Mesenchymal stem cell (in vitro differentiated cells and primary cell): Measurements from ENCODE around the gene UPK3A.

Source experiments
- DNase-seq: peaks from one replicate; pipeline ENCODE4 v3.0.0-alpha.2; 2013
- H2AFZ ChIP-seq: one replicate; pipeline ENCODE4 v1.6.1; 2013; ENCODE audit warnings: low read depth, mild to moderate bottlenecking, control low read depth, inconsistent platforms, low read length, moderate library complexity
- H2AK5ac ChIP-seq: 2 replicates; pipeline ENCODE4 v1.6.1; 2013; ENCODE audit warnings: low read length, moderate library complexity, mild to moderate bottlenecking, inconsistent platforms; ENCODE audit not compliant: severe bottlenecking
- H2BK120ac ChIP-seq: one replicate; pipeline ENCODE4 v1.6.1; 2013; ENCODE audit warnings: low read depth, mild to moderate bottlenecking, inconsistent platforms, low read length, moderate library complexity
- H2BK12ac ChIP-seq, 2 experiments: one replicate each; pipeline ENCODE4 v1.6.1; 2013; ENCODE audit warnings: inconsistent platforms in 2 of 2, low read length in 2 of 2, mild to moderate bottlenecking in 2 of 2, moderate library complexity in 2 of 2, control low read depth in 1 of 2
- H2BK15ac ChIP-seq: one replicate; pipeline ENCODE4 v1.6.1; 2013; ENCODE audit warnings: mild to moderate bottlenecking, low read depth, inconsistent platforms; ENCODE audit not compliant: poor library complexity, severe bottlenecking
- H2BK5ac ChIP-seq: 2 replicates; pipeline ENCODE4 v1.6.1; 2013; ENCODE audit warnings: low read depth, mild to moderate bottlenecking, low read length, control low read depth, inconsistent platforms; ENCODE audit not compliant: poor library complexity, severe bottlenecking
- H3K14ac ChIP-seq, 2 experiments: one replicate each; pipeline ENCODE4 v1.6.1; 2013; ENCODE audit warnings: inconsistent platforms in 2 of 2, low read length in 2 of 2, control low read depth in 1 of 2, mild to moderate bottlenecking in 1 of 2, moderate library complexity in 1 of 2
- H3K18ac ChIP-seq, 2 experiments: one replicate each; pipeline ENCODE4 v1.6.1; 2013; ENCODE audit warnings: inconsistent platforms in 2 of 2, low read length in 2 of 2, control low read depth in 1 of 2, low read depth in 1 of 2, mild to moderate bottlenecking in 1 of 2
- H3K23ac ChIP-seq, 2 experiments: one replicate each; pipeline ENCODE4 v1.6.1; 2013; ENCODE audit warnings: inconsistent platforms in 2 of 2, low read length in 2 of 2, mild to moderate bottlenecking in 2 of 2, moderate library complexity in 2 of 2, control low read depth in 1 of 2
- H3K27ac ChIP-seq: 2 replicates; pipeline ENCODE4 v1.5.1; 2013; ENCODE audit warnings: mild to moderate bottlenecking, moderate library complexity, low read length, control low read depth, inconsistent platforms; ENCODE audit not compliant: poor library complexity, severe bottlenecking
- H3K27me3 ChIP-seq, 2 experiments: 2 replicates each; pipeline versions ENCODE4 v1.6.1 to v1.7.0; 2013; ENCODE audit warnings: low read length in 2 of 2, mild to moderate bottlenecking in 2 of 2, moderate library complexity in 2 of 2, control low read depth in 1 of 2, inconsistent platforms in 1 of 2; ENCODE audit not compliant: control insufficient read depth in 1 of 2, insufficient read depth in 1 of 2
- H3K36me3 ChIP-seq, 2 experiments: 2 replicates each; pipeline versions ENCODE4 v1.6.1 to v1.7.0; 2013; ENCODE audit warnings: low read length in 2 of 2, control low read depth in 1 of 2, inconsistent platforms in 1 of 2, low read depth in 1 of 2, mild to moderate bottlenecking in 1 of 2; ENCODE audit not compliant: insufficient read depth in 2 of 2, control insufficient read depth in 1 of 2
- H3K4ac ChIP-seq, 2 experiments: one replicate each; pipeline ENCODE4 v1.6.1; 2013; ENCODE audit warnings: inconsistent platforms in 2 of 2, low read length in 2 of 2, mild to moderate bottlenecking in 2 of 2, moderate library complexity in 2 of 2, control low read depth in 1 of 2, low read depth in 1 of 2
- H3K4me1 ChIP-seq: 2 replicates; pipeline ENCODE4 v1.6.1; 2013; ENCODE audit warnings: low read depth, low read length, control low read depth; ENCODE audit not compliant: control insufficient read depth, insufficient read depth
- H3K4me2 ChIP-seq: 2 replicates; pipeline ENCODE4 v1.6.1; 2013; ENCODE audit warnings: low read length, mild to moderate bottlenecking, inconsistent platforms; ENCODE audit not compliant: poor library complexity, severe bottlenecking
- H3K4me3 ChIP-seq, 2 experiments: 2 replicates each; pipeline versions ENCODE4 v1.5.1 to v1.7.0; 2013; ENCODE audit warnings: low read length in 2 of 2, mild to moderate bottlenecking in 2 of 2, control low read depth in 1 of 2, low read depth in 1 of 2; ENCODE audit not compliant: insufficient read depth in 1 of 2
- H3K79me1 ChIP-seq: replicated peaks from 2 replicates; pipeline ENCODE4 v1.6.1; 2013; ENCODE audit warnings: mild to moderate bottlenecking, control low read depth, low read length, inconsistent platforms; ENCODE audit not compliant: poor library complexity, severe bottlenecking
- H3K9ac ChIP-seq: 2 replicates; pipeline ENCODE4 v1.7.0; 2013; ENCODE audit warnings: mild to moderate bottlenecking, low read length, moderate library complexity
- H3K9me3 ChIP-seq: 2 replicates; pipeline ENCODE4 v1.7.0; 2013; ENCODE audit warnings: mild to moderate bottlenecking, low read length; ENCODE audit not compliant: control insufficient read depth
- H4K8ac ChIP-seq: one replicate; pipeline ENCODE4 v1.6.1; 2013; ENCODE audit warnings: inconsistent platforms, mild to moderate bottlenecking, low read length, moderate library complexity
- H4K91ac ChIP-seq: one replicate; pipeline ENCODE4 v1.6.1; 2013; ENCODE audit warnings: mild to moderate bottlenecking, low read length, inconsistent platforms
- WGBS: methylation state at CpG from one replicate; pipeline ENCODE4 v1.1.7; 2013; ENCODE audit warnings: mixed read lengths; 5-methylcytosine and 5-hydroxymethylcytosine counted together

Gene UPK3A

GRCh38 chr22:45335021-45335818 lies 50.5 kb downstream of the UPK3A start:
- WGBS, result 78% methylated on average over 26 of the region's 26 CpGs
- Histone ChIP-seq H3K79me1 (no peaks in the 10 kb centered on the region), H2AK5ac (no peak overlapping the region)

GRCh38 chr22:45335854-45336522 lies 51.2 kb downstream of the UPK3A start:
- Histone ChIP-seq H3K4ac (no peak overlapping the region), H3K23ac (no peak overlapping the region), H3K9ac (no peak overlapping the region), H4K8ac (no peak overlapping the region), H3K27ac (no peak overlapping the region), H3K9me3 (no peaks in the 10 kb centered on the region), H3K27me3 (no peaks in the 10 kb centered on the region), H2BK12ac (no peak overlapping the region), H3K36me3 (peaks cover 60 to 86% of the 10 kb centered on the region in 2 experiments), H4K91ac (no peak overlapping the region), H2AFZ (no peak overlapping the region), H3K4me1 (peaks cover 2% of the 10 kb centered on the region), H3K14ac (no peak overlapping the region), H3K18ac (no peak overlapping the region), H2AK5ac (no peak overlapping the region), H3K79me1 (no peaks in the 10 kb centered on the region), H2BK15ac (no peak overlapping the region), H2BK5ac (no peak overlapping the region), H3K4me2 (no peak overlapping the region), H2BK120ac (no peak overlapping the region), H3K4me3 (no peak overlapping the region)
- no peak for DNase-seq
- 96% methylated on average over 29 of the region's 29 CpGs for WGBS

More at GRCh38 chr22:45335021-45335818, 50.5 kb downstream of the UPK3A start:
- no peak overlapping the region for H3K18ac ChIP-seq
- H4K91ac ChIP-seq, result no peak overlapping the region
- no peak overlapping the region for H3K14ac ChIP-seq
- no peak overlapping the region for H3K27ac ChIP-seq
- H3K4me2 ChIP-seq, result no peak overlapping the region
- H3K23ac ChIP-seq, result no peak overlapping the region
- H3K9me3 ChIP-seq, result no peaks in the 10 kb centered on the region
- no peak overlapping the region for H3K4me3 ChIP-seq
- no peak for DNase-seq
- H2AFZ ChIP-seq, result no peak overlapping the region
- H4K8ac ChIP-seq, result no peak overlapping the region
- no peak overlapping the region for H3K9ac ChIP-seq
- no peak overlapping the region for H2BK5ac ChIP-seq
- no peak overlapping the region for H2BK15ac ChIP-seq
- no peak overlapping the region for H2BK120ac ChIP-seq
- H3K27me3 ChIP-seq, result no peaks in the 10 kb centered on the region
- H3K4me1 ChIP-seq, result peaks cover 2% of the 10 kb centered on the region
- no peak overlapping the region for H2BK12ac ChIP-seq
- peaks cover 64 to 86% of the 10 kb centered on the region in 2 experiments for H3K36me3 ChIP-seq
- no peak overlapping the region for H3K4ac ChIP-seq

- Histone ChIP-seq H3K27ac (no peak overlapping the region), H3K14ac (no peak overlapping the region), H3K79me1 (no peaks in the 10 kb centered on the region), H3K27me3 (no peaks in the 10 kb centered on the region), H4K91ac (no peak overlapping the region), H3K9ac (no peak overlapping the region), H3K23ac (no peak overlapping the region), H3K4ac (no peak overlapping the region), H3K4me2 (no peak overlapping the region), H3K4me1 (peaks cover under 1% of the 10 kb centered on the region), H3K18ac (no peak overlapping the region), H2BK5ac (no peak overlapping the region), H2BK15ac (no peak overlapping the region), H3K36me3 (peaks cover 55 to 88% of the 10 kb centered on the region in 2 experiments), H2AFZ (no peak overlapping the region), H2BK12ac (no peak overlapping the region), H2AK5ac (no peak overlapping the region), H4K8ac (no peak overlapping the region), H3K4me3 (no peak overlapping the region), H3K9me3 (no peaks in the 10 kb centered on the region), H2BK120ac (no peak overlapping the region)
- DNase-seq, result no peak
- WGBS, result 94% methylated on average over 15 of the region's 18 CpGs
Measured at GRCh38 chr22:45336971-45337431, 52.3 kb downstream of the UPK3A start.

- Histone ChIP-seq H2BK120ac (no peak overlapping the region), H3K4ac (no peak overlapping the region), H2BK12ac (no peak overlapping the region), H3K36me3 (peaks cover 52 to 86% of the 10 kb centered on the region in 2 experiments), H3K4me3 (no peak overlapping the region), H3K14ac (no peak overlapping the region), H4K91ac (no peak overlapping the region), H3K9me3 (no peaks in the 10 kb centered on the region), H4K8ac (no peak overlapping the region), H3K4me2 (no peak overlapping the region), H2BK5ac (no peak overlapping the region), H2AFZ (no peak overlapping the region), H3K27me3 (no peaks in the 10 kb centered on the region), H2BK15ac (no peak overlapping the region), H3K27ac (no peak overlapping the region), H3K4me1 (no peaks in the 10 kb centered on the region), H3K23ac (no peak overlapping the region), H3K18ac (no peak overlapping the region), H3K79me1 (no peaks in the 10 kb centered on the region), H3K9ac (no peak overlapping the region), H2AK5ac (no peak overlapping the region)
- no peak for DNase-seq
- WGBS, result 98% methylated on average over 9 of the region's 9 CpGs
Measured at GRCh38 chr22:45337536-45337935, 52.8 kb downstream of the UPK3A start.
